Retinal pigment epithelial cell (primary cell): Measurements from ENCODE around the gene NTRK1.
A peak's percentile ranks its signal among the peaks of the same experiment; 100 is the strongest.

Experiments used
- DNase-seq: peaks from one replicate; pipeline ENCODE4 v3.0.0-alpha.2; 2010; ENCODE audit warnings: low read depth
- H3K4me3 ChIP-seq: 2 replicates; pipeline ENCODE4 v1.5.1; 2011; ENCODE audit warnings: mild to moderate bottlenecking, low read length, control low read depth, moderate library complexity
- CTCF ChIP-seq: conservative IDR thresholded peaks from 2 replicates; pipeline ENCODE4 v1.5.1; 2011; ENCODE audit warnings: low read depth, low read length, control low read depth, inconsistent platforms

NTRK1 gene

GRCh38 chr1:156874572-156875340 lies 14.1 kb downstream of the NTRK1 start:
- no peak for TF ChIP-seq CTCF
- no peak for DNase-seq
- H3K4me3 ChIP-seq = no peak overlapping the region

- H3K4me3 ChIP-seq = no peak overlapping the region
- DNase-seq = no peak
- no peak for TF ChIP-seq CTCF
Observed at GRCh38 chr1:156875341-156875615, 14.6 kb downstream of the NTRK1 start.

GRCh38 chr1:156876281-156876680 lies 15.6 kb downstream of the NTRK1 start:
- peak; percentile 38 for TF ChIP-seq CTCF
- H3K4me3 ChIP-seq = no peak overlapping the region
- no peak for DNase-seq

GRCh38 chr1:156877433-156878170 lies 16.9 kb downstream of the NTRK1 start:
- no peak for DNase-seq
- H3K4me3 ChIP-seq = no peak overlapping the region
- no peak for TF ChIP-seq CTCF

- no peak overlapping the region for H3K4me3 ChIP-seq
- no peak for TF ChIP-seq CTCF
- no peak for DNase-seq
Observed at GRCh38 chr1:156879876-156880275, 19.2 kb downstream of the NTRK1 start.

- no peak overlapping the region for H3K4me3 ChIP-seq
- no peak for DNase-seq
- no peak for TF ChIP-seq CTCF
Observed at GRCh38 chr1:156880473-156880872, 19.8 kb downstream of the NTRK1 start.

GRCh38 chr1:156881101-156881500 lies 20.4 kb downstream of the NTRK1 start:
- no peak overlapping the region for H3K4me3 ChIP-seq
- no peak for TF ChIP-seq CTCF

More at GRCh38 chr1:156881101-156881500, 20.4 kb downstream of the NTRK1 start:
- no peak for DNase-seq
